GM06990 (cell line): ENCODE measurements around the gene CSTF2T.

ENCODE experiments used
- DNase-seq: peaks from one replicate; pipeline ENCODE4 v3.0.0-alpha.2; 2011; ENCODE audit not compliant: insufficient read length; ENCODE audit errors: extremely low read depth
- H3K27me3 ChIP-seq: replicated peaks from 2 replicates; pipeline ENCODE4 v1.6.0; 2011; ENCODE audit warnings: low read length; ENCODE audit not compliant: control insufficient read depth, insufficient read depth
- H3K36me3 ChIP-seq: 2 replicates; pipeline ENCODE4 v1.5.1; 2011; ENCODE audit warnings: low read length; ENCODE audit not compliant: control insufficient read depth, insufficient read depth
- H3K4me3 ChIP-seq: replicated peaks from 2 replicates; pipeline ENCODE4 v1.5.1; 2011; ENCODE audit warnings: low read depth, mild to moderate bottlenecking, control low read depth, low read length
- TF ChIP-seq, protein P1 (sequence below): IDR thresholded peaks from 2 replicates; pipeline ENCODE4 v1.5.1; 2011; ENCODE audit warnings: low read length, control low read depth, mild to moderate bottlenecking, inconsistent platforms; ENCODE audit not compliant: insufficient read depth, poor library complexity, severe bottlenecking

The CSTF2T gene

DNA sequence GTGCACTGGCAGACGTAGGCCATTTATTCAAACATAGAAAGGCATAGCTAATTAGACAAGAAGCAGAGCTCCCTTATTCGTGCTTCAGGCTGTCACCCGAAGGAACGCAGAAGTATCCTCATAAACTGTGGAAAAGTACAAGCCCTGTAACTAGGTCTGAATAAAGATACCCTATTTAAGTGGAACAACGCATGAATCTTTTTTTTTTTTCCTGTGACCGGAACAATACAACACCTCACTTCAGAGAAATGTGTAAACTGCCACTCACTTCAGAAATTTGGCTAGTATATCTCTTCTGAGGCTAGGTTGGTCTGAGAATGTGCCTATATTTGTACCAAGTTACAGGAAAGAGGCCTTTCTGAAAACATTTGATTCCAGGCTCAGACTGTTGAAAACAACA, 8.0 kb upstream of the CSTF2T start:
- Histone ChIP-seq H3K27me3 (no peaks in the 10 kb centered on the region), H3K4me3 (no peak overlapping the region), H3K36me3 (no peaks in the 10 kb centered on the region)
- TF ChIP-seq, protein P1, sequence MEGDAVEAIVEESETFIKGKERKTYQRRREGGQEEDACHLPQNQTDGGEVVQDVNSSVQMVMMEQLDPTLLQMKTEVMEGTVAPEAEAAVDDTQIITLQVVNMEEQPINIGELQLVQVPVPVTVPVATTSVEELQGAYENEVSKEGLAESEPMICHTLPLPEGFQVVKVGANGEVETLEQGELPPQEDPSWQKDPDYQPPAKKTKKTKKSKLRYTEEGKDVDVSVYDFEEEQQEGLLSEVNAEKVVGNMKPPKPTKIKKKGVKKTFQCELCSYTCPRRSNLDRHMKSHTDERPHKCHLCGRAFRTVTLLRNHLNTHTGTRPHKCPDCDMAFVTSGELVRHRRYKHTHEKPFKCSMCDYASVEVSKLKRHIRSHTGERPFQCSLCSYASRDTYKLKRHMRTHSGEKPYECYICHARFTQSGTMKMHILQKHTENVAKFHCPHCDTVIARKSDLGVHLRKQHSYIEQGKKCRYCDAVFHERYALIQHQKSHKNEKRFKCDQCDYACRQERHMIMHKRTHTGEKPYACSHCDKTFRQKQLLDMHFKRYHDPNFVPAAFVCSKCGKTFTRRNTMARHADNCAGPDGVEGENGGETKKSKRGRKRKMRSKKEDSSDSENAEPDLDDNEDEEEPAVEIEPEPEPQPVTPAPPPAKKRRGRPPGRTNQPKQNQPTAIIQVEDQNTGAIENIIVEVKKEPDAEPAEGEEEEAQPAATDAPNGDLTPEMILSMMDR, result no peak
- no peak for DNase-seq

DNA sequence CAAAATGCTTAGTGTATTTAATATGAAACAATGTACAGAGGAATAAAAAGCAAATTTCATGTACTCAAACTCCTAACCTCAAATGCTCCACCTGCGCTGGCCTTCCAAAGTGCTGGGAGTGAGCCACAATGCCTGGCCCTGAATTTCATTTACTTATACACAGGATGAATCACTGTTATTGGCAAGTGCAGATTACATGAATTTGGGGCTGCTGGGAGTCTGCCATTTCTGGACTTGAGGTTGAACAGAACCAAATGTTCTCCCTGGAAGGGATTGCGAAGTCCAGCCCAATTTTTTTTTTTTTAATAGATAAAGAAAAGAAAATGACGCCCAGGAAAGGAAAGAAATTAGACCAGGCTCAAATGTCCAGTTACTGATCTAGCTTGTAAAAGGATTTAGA, 6.8 kb upstream of the CSTF2T start:
- no peak for DNase-seq
- Histone ChIP-seq H3K36me3 (no peaks in the 10 kb centered on the region), H3K27me3 (no peaks in the 10 kb centered on the region), H3K4me3 (no peak overlapping the region)
- TF ChIP-seq, protein P1, result no peak

DNA sequence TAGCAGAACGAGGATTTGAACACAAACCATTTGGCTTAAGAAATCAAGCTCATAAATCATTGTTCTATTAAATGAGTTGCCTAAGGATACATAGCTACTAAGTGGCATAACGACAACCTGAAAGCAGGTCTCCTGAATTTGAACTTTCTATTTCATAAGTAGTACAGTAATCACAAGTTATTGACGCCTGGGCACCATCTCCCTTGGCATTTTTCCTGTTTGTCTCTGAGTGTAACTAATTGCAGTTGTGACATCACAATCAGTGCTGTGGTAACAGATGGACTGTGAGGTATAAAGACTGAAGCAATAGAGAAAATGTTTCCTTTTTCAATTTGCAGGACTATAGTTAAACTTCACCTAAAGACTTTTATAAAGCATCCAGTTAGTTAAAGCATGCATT, 6.4 kb upstream of the CSTF2T start:
- TF ChIP-seq, protein P1, result no peak
- no peak for DNase-seq
- Histone ChIP-seq H3K27me3 (no peaks in the 10 kb centered on the region), H3K36me3 (no peaks in the 10 kb centered on the region), H3K4me3 (no peak overlapping the region)

DNA sequence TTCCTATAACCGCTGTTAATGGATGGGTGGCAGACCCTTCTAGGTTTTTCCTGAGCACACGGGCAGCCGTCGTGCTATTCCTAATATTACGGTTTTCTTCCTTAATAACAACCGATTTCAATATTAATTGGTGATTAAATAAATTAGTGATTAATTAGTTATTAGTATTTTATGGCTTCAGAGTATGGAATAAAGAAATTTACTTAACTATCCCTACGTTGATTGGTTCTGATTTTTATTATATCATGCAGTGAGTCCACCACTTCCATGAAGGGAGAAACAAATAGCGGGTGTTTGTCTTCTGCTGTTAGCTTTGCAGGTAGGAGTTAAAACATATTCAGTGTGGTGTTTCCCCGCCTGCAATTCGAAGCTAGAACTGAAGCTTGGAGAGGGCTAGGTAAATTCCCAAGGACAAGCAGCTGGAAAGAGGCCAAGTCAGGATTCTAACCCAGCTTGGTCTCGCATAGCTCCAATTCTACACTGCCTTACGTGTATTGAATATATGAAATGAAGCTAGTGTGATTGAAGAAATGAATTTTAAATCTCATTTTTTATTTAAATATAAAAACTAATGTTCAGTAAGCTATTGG, 928 bp upstream of the CSTF2T start:
- Histone ChIP-seq H3K4me3 (peak overlapping the region; percentile 89), H3K36me3 (peaks cover 4% of the 10 kb centered on the region), H3K27me3 (no peaks in the 10 kb centered on the region)
- TF ChIP-seq, protein P1, result no peak
- DNase-seq, result no peak

DNA sequence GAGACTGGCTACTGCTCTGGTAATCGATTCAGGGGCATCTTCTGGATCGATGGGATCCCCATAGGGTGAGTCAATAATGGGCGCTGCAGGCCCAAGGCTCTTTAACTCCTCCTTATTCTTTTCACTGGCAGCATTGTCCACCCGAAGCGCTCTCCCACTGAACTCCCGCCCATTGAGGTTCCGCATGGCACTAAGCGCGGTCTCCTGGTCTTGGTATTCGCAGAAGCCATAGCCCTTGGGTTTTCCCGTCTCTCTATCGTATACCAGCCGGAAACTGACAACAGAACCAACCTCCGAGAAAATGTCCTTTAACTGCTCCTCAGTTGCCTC, 285 bp downstream of the CSTF2T start:
- peak overlapping the region; percentile 89 for H3K4me3 ChIP-seq
- TF ChIP-seq, protein P1, result no peak
- H3K36me3 ChIP-seq, result peaks cover 4% of the 10 kb centered on the region
- no peaks in the 10 kb centered on the region for H3K27me3 ChIP-seq
- DNase-seq, result no peak

DNA sequence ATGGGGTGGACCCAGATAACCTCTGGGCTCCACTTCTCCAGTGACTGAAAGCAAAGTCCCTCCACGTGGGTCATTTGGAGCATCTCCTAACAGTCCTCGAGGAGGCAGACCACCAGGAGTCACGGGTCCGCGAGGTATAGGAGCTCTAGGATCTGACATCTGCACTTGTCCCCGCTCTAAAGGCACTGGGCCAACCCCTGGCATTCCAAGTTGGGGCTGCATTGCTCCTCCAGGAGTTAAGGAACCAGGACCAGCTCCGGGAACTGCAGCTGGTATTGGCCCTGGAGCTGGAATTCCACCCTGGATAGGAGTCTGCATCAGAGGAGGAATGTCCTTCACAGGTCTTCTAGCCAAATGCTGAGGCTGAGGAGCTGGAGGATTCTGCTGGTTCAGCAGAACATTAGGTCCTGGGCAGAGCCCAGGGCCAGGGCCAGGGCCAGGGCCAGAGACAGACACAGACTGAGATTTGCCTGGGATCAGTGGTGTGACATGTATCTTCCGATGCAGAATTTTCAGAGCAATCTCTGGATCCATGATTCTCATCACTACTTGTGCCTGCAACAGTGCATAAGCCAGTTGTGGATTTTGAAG, 827 bp downstream of the CSTF2T start:
- TF ChIP-seq, protein P1, result no peak
- peak overlapping the region; percentile 89 for H3K4me3 ChIP-seq
- H3K27me3 ChIP-seq, result no peaks in the 10 kb centered on the region
- peaks cover 4% of the 10 kb centered on the region for H3K36me3 ChIP-seq
- peak; percentile 3 for DNase-seq
